Regular cardiac myocyte (primary cell): Measurements from ENCODE around the gene CNGB1. TPM values are rescaled to one million over a fixed set of nuclear protein-coding genes. Genes with fewer than 3 reads are reported as not detected.

ENCODE experiments used
- total RNA-seq: library from RNA; depleted of rRNA; stranded (reverse); fragments of >200 nt; gene quantifications from 2 replicates; pipeline ENCODE4 v1.2.3, GENCODE V29; 2014

The CNGB1 gene
- total RNA-seq = not detected in 2 replicates

GRCh38 chr16:57970970-57971369 is at the start of gene CNGB1:
CNGB1 (minus strand) TSS chr16:57971128; CDS start chr16:57967286, 3,842 bp downstream.

GRCh38 chr16:58000706-58001676 is 30.1 kb upstream of the CNGB1 start, which contains the start of gene USB1:
USB1 (plus strand) TSS chr16:58001407; CDS start chr16:58001484, 77 bp downstream.

GRCh38 chr16:57999971-58000705 is 29.2 kb upstream of the CNGB1 start, which contains the start of gene ZNF319:
ZNF319 (minus strand) TSS chr16:58000672; CDS start chr16:57998265, 2,407 bp downstream.

Other genes starting within 250 kb of the CNGB1 start
- 19.2 and 25.5 TPM in 2 replicates for gene KATNB1, start 235.4 kb downstream of the CNGB1 start, total RNA-seq
- 45.7 and 56.9 TPM in 2 replicates for gene KIFC3, start 168.6 kb downstream of the CNGB1 start, total RNA-seq
- gene ZNF319, start 29.5 kb upstream of the CNGB1 start, total RNA-seq = 1.4 and 2.7 TPM in 2 replicates
- 27.3 and 44.1 TPM in 2 replicates for gene USB1, start 30.3 kb upstream of the CNGB1 start, total RNA-seq
- 3.1 and 3.5 TPM in 2 replicates for gene MMP15, start 54.6 kb upstream of the CNGB1 start, total RNA-seq
- gene CFAP20, start 158.3 kb upstream of the CNGB1 start, total RNA-seq = 34.4 and 52.3 TPM in 2 replicates
- gene CSNK2A2, start 227.0 kb upstream of the CNGB1 start, total RNA-seq = 16.3 and 16.9 TPM in 2 replicates